K562 (cell line): ENCODE results near the gene HELZ2. TPM values are rescaled to one million over a fixed set of nuclear protein-coding genes. Genes with fewer than 3 reads are reported as not detected.

Source experiments
- ATAC-seq: fragments of 200-7000 bp; cut with Tn5 transposase; 3 replicates; pipeline ENCODE4 v1.9.1; 2020; ENCODE audit warnings: moderate library complexity
- BruUV-seq: library from RNA; stranded (reverse); fragments of 400-500 nt; replicated peaks from 2 replicates; lab custom pipeline; 2021; lab: Mats Ljungman, UMichigan
- CTCF ChIA-PET: fragments of 300-600 bp; formaldehyde crosslinking; extraction: SDS; loops from one replicate; lab custom pipeline; 2021; ENCODE audit warnings: low intra/inter-chr PET ratio; lab: Yijun Ruan, JAX
- POLR2A ChIA-PET: fragments of 300-600, 350-650 bp; sonication (Branson Sonifier 250); formaldehyde crosslinking; extraction: SDS; loops from one replicate; lab custom pipeline; 2021; ENCODE audit warnings: antibody characterized with exemption, inconsistent platforms; lab: Yijun Ruan, JAX
- DNase-seq, 4 experiments: peaks; one replicate each; pipeline versions ENCODE4 v3.0.0 to v3.0.0-alpha.2; 2011 to 2018; ENCODE audit warnings: low spot score in 3 of 4, mixed read lengths in 3 of 4; ENCODE audit errors: extremely low read depth in 1 of 4
- FAIRE-seq: peaks from 2 replicates; lab custom pipeline; 2011; peaks lifted over from hg19 to GRCh38; lab: Jason Lieb, UNC
- H2AFZ ChIP-seq: 2 replicates; pipeline ENCODE4 v1.6.0; 2011; ENCODE audit warnings: low read depth, low read length, control low read depth, inconsistent platforms
- H3K27ac ChIP-seq: fragments of 200-600 bp; 3 replicates; pipeline ENCODE4 v1.8.0; 2011; ENCODE audit warnings: low read depth, mild to moderate bottlenecking, control low read depth, inconsistent platforms, low read length, moderate library complexity, mixed read lengths; ENCODE audit errors: extremely low read depth
- H3K27me3 ChIP-seq, 2 experiments: fragments of 300-600 bp in 1 of 2; 2 replicates in 1 of 2; 3 replicates in 1 of 2; pipeline versions ENCODE4 v1.6.0 to v1.8.0; 2011; ENCODE audit warnings: inconsistent platforms in 2 of 2, low read length in 2 of 2, mild to moderate bottlenecking in 1 of 2, mixed read lengths in 1 of 2, moderate library complexity in 1 of 2; ENCODE audit not compliant: control insufficient read depth in 2 of 2, insufficient read depth in 2 of 2
- H3K36me3 ChIP-seq: fragments of 300-600 bp; 3 replicates; pipeline ENCODE4 v1.8.0; 2011; ENCODE audit warnings: mild to moderate bottlenecking, low read length, inconsistent platforms; ENCODE audit not compliant: control insufficient read depth, insufficient read depth
- H3K4me1 ChIP-seq, 2 experiments: fragments of 200-600 bp in 1 of 2; replicated peaks in 1 of 2; 2 replicates in 1 of 2; 3 replicates in 1 of 2; pipeline versions ENCODE4 v1.5.1 to v1.8.0; 2011; ENCODE audit warnings: inconsistent platforms in 2 of 2, low read length in 2 of 2, mild to moderate bottlenecking in 1 of 2, mixed read lengths in 1 of 2, moderate library complexity in 1 of 2; ENCODE audit not compliant: control insufficient read depth in 2 of 2, insufficient read depth in 2 of 2
- H3K4me2 ChIP-seq: 2 replicates; pipeline ENCODE4 v1.6.1; 2011; ENCODE audit warnings: low read length, control low read depth, inconsistent platforms, mixed read lengths; ENCODE audit not compliant: insufficient read depth
- H3K4me3 ChIP-seq: fragments of 200-600 bp; sonication (generic), shearing (Covaris generic); 2 replicates; pipeline ENCODE4 v1.5.1; 2016; ENCODE audit warnings: control low read depth, inconsistent platforms
- H3K79me2 ChIP-seq: fragments of 200-600 bp; 3 replicates; pipeline ENCODE4 v1.8.0; 2011; ENCODE audit warnings: low read length, inconsistent platforms; ENCODE audit not compliant: control insufficient read depth, insufficient read depth
- H3K9ac ChIP-seq, 2 experiments: 2 replicates each; pipeline versions ENCODE4 v1.6.0 to v1.6.1; 2011; ENCODE audit warnings: low read depth in 2 of 2, low read length in 2 of 2, control low read depth in 1 of 2, inconsistent platforms in 1 of 2, mild to moderate bottlenecking in 1 of 2, mixed read lengths in 1 of 2; ENCODE audit not compliant: insufficient read depth in 1 of 2
- H3K9me1 ChIP-seq: one replicate; pipeline ENCODE4 v1.6.0; 2011; ENCODE audit warnings: inconsistent platforms, mild to moderate bottlenecking, low read length, moderate library complexity; ENCODE audit not compliant: control insufficient read depth, insufficient read depth
- H3K9me3 ChIP-seq: replicated peaks from 2 replicates; pipeline ENCODE4 v1.5.1; 2011; ENCODE audit warnings: low read depth, low read length, inconsistent platforms; ENCODE audit not compliant: control insufficient read depth, insufficient read depth
- H4K20me1 ChIP-seq: replicated peaks from 2 replicates; pipeline ENCODE4 v1.6.1; 2011; ENCODE audit warnings: low read length, inconsistent platforms, mixed read lengths; ENCODE audit not compliant: control insufficient read depth, insufficient read depth
- DACH1 ChIP-seq: fragments of 450-650 bp; IDR thresholded peaks from 2 replicates; pipeline ENCODE4 v1.6.1; 2018; ENCODE audit not compliant: partially characterized antibody
- USF1 ChIP-seq: sonication (generic); formaldehyde crosslinking; IDR thresholded peaks from 2 replicates; pipeline ENCODE4 v1.9.0; 2022; ENCODE audit warnings: mild to moderate bottlenecking, missing genetic modification reagents
- ZBTB7A ChIP-seq: IDR thresholded peaks from 2 replicates; pipeline ENCODE4 v1.6.1; 2011; ENCODE audit warnings: low read depth, mild to moderate bottlenecking, low read length, moderate library complexity, borderline replicate concordance; ENCODE audit not compliant: control insufficient read depth
- WGBS: fragments of 100-300 bp; shearing (Covaris generic); methylation state at CpG from one replicate; pipeline ENCODE4 v1.1.6; 2016; ENCODE audit warnings: low coverage, mixed read lengths; ENCODE audit not compliant: insufficient coverage; ENCODE audit errors: missing lambda C conversion rate; 5-methylcytosine and 5-hydroxymethylcytosine counted together
- in situ Hi-C: fragments of 300-500 bp; cut with MboI; formaldehyde crosslinking; loops from 4 replicates; pipeline ENCODE4 v1.15.0; 2018; ENCODE audit warnings: inconsistent platforms, mixed read lengths
- intact Hi-C: fragments of 100-400 bp; cut with micrococcal nuclease; formaldehyde crosslinking; loops from 2 replicates; pipeline ENCODE4 v1.14.2; 2022
- polyA plus RNA-seq, 8 experiments: library from polyadenylated mRNA; depleted of rRNA in 4 of 8; stranded (reverse) in 5 of 8; unstranded in 3 of 8; fragments of >200 nt; fragmentation: Nextera tagmentation in 2 of 8; fragmentation: Illumina TruSeq in 1 of 8; extraction: Ambion mirVana in 2 of 8; extraction: Trizol in 1 of 8; gene quantifications; 2 replicates each; pipeline versions ENCODE4 v1.2.1 to v1.2.3, GENCODE V29; 2011 to 2014; ENCODE audit warnings: inconsistent platforms in 1 of 8, missing spikeins in 1 of 8
- total RNA-seq, 7 experiments: library from RNA; depleted of rRNA in 6 of 7; stranded (reverse); fragments of >200 nt in 6 of 7; fragmentation: Illumina TruSeq in 2 of 7; extraction: Trizol in 2 of 7; gene quantifications; 2 replicates each; pipeline versions ENCODE4 v1.2.1 to v1.2.3, GENCODE V29; 2011 to 2021; ENCODE audit warnings: low replicate concordance in 1 of 7

Gene HELZ2
- total and polyA plus RNA-seq, 9 of the 15 experiments (the other 6 are each of a cell fraction or from before 2014, with no cell fraction given) = 0.03 to 7.8 (median 2.9) TPM; not detected in 1

DNA sequence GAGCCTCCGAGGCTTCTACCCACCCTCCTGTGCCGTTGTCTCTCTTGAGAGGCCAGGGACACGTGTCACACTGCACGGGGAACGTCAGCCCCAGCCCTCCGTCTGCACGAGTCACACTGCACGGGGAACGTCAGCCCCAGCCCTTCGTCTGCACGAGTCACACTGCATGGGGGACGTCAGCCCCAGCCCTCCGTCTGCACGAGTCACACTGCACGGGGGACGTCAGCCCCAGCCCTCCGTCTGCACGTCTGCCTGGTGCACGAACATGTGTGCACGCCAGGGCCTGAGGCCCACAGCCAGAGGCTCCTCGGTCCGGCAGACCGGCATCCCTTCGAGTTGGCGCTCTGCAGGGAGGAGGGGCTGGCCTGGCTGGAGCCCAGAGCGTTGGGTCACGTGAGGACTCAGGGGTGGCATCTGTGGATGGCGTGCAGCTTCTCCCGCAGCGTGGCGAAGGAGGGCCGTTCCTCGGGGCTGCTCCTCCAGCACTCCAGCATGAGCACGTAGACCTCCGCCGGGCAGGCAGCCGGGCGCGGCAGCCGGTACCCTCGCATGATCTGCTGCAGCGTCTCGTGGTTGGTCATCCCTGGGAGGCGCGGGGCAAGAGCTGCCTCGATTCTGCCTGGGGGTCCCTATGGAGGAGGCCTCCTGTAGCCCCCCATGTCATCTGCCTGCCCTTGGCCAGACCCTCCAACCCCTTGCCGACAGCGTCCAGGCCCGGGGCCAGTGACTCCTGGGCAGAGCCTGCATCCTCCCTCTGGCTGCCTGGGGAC is 33.4 kb downstream of the HELZ2 start (continued):
- peak; percentile 80 for TF ChIP-seq USF1 (CRISPR knock-in tag)

- peaks cover 3% of the 10 kb centered on the region for H4K20me1 ChIP-seq
- no TSS peak for BruUV-seq
- H3K4me1 ChIP-seq = peaks cover 6 to 91% of the 10 kb centered on the region in 2 experiments; a peak in 4 of 5 replicates
- WGBS = 45% methylated on average over 27 of the region's 29 CpGs
- H3K4me2 ChIP-seq = no peak overlapping the region
- ATAC-seq (no peak), FAIRE-seq (no peak), DNase-seq (no peak)
- POLR2A ChIA-PET = interaction anchor here (0.5 to 1.2 kb wide), 5 partner anchors 16 to 525 kb away, joined by 3 to 6 read pairs (median 3); no protein-coding TSS in a partner anchor
- H3K4me3 ChIP-seq = no peak overlapping the region
- in situ Hi-C loops = no loop called here
- intact Hi-C loops = loop anchor here (2.0 to 10.0 kb wide), 4 partner anchors 115 to 498 kb away; partner anchors contain the start of genes ARFRP1, C20orf204, RTEL1 and STMN3
- H2AFZ ChIP-seq = no peak overlapping the region
- H3K79me2 ChIP-seq = no peaks in the 10 kb centered on the region
- H3K27me3 ChIP-seq = peaks cover 0 to 22% of the 10 kb centered on the region in 2 experiments; a peak in 3 of 5 replicates
- 0 out of 2 replicates have a peak, but pooled peaks have one; percentile 4 for TF ChIP-seq ZBTB7A
- no peak for TF ChIP-seq DACH1
- TF ChIP-seq, all 486 proteins: peak for 1
- Histone ChIP-seq H3K36me3 (no peaks in the 10 kb centered on the region), H3K9ac (no peak overlapping the region; a peak in 1 of 4 replicates), H3K27ac (no peak overlapping the region), H3K9me3 (no peaks in the 10 kb centered on the region), H3K9me1 (no peaks in the 10 kb centered on the region)
- CTCF ChIA-PET = interaction anchor here (3.4 kb wide), 1 partner anchor 434 kb away, joined by 25 read pairs; no protein-coding TSS in a partner anchor
Observed at GRCh38 chr20:63539441-63540370, 34.3 kb downstream of the HELZ2 start.
